Head of caudate nucleus (tissue), 42 donors: Measurements from ENCODE around the gene SLC35A4.
"Not testable (repeated sequence)": the region's sequence is repeated elsewhere in the genome, so short reads cannot be mapped to it uniquely, and the experiment has no call there.

Experiments used
- DNase-seq, 42 donors: peaks; one replicate each; pipeline versions ENCODE4 v3.0.0 to v3.0.0-alpha.2; 2020 to 2021; ENCODE audit warnings: mixed read lengths in 7 of 42
- intact Hi-C: fragments of 100-400 bp; cut with DNase I; formaldehyde crosslinking; loops from one replicate; pipeline ENCODE4 v1.15.0; 2022

SLC35A4 gene

DNA sequence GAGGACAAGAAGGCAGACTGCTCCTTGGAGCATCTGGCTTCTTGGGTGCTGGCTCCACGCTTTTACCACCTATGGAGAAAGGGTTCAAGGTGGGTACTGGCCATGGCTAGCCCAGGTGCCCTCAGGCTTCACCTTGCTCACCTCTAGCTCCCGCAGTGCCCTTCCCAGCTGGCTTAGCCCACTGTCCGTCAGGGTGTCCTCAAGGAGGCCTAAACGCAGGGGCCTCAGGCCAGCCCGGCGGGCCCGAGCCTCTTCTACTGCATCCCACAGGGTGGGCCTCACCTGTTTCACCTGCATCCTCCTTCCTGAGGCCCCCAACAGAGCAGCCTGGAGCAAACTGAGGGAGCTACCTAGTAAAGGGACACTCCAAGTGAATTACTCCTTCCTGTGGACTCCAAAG is 9.1 kb downstream of the SLC35A4 start:
- intact Hi-C loops, result no loop called here

DNA sequence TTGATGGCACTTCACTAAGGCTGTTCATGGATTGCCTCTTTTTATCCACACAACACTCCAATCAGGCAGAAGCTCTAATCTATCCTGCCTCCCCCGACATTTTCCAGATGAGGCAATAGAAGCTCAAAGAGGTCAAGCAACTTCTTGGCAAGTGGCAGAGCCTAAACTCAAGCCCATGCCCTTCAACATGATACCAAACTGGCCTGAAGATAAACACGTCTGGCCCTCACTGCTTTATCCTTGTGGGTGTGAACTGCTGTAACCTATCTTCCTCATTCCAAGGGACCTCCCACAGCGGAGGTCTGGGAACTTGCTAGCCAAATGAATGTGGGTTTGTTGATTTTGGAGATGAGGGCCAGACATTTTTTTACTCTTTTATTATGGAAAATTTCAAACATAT is 9.5 kb downstream of the SLC35A4 start:
- intact Hi-C loops, result no loop called here
- no peak for DNase-seq

More for the DNA sequence above, 9.1 kb downstream of the SLC35A4 start:
- DNase-seq, result no peak

- DNase-seq, result peak in 39 of 42 donors; percentile 11 to 73 (median 55)
- intact Hi-C loops, result no loop called here
These were observed 10.7 kb downstream of the SLC35A4 start for GRCh38 chr5:140575309-140575708.

- no peak for DNase-seq
- intact Hi-C loops, result no loop called here
These were observed 12.2 kb downstream of the SLC35A4 start for GRCh38 chr5:140576776-140577201.

- DNase-seq, result peak in 2 of 42 donors; percentile 3 to 4
- intact Hi-C loops, result not testable (repeated sequence)
These were observed 14.6 kb downstream of the SLC35A4 start for GRCh38 chr5:140579188-140579747.

DNA sequence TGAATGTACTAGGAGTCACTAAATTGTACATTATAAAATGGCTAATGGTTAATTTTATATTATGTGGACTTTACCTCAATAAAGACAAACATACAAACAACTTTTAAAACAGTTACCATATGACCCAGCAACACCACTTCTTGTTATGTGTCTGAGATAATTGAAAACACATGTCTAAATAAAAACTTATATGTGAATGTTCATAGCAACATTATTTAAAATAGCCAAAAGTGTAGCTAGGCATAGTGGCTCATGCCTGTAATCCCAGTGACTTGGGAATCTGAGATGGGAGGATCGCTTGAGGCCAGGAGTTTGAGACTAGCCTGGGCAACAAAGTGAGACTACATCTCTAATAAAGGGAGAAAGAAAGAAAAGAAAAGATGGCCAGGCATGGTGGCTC is 22.9 kb downstream of the SLC35A4 start:
- intact Hi-C loops, result no loop called here
- peak in 1 of 42 donors; percentile 5 for DNase-seq

DNA sequence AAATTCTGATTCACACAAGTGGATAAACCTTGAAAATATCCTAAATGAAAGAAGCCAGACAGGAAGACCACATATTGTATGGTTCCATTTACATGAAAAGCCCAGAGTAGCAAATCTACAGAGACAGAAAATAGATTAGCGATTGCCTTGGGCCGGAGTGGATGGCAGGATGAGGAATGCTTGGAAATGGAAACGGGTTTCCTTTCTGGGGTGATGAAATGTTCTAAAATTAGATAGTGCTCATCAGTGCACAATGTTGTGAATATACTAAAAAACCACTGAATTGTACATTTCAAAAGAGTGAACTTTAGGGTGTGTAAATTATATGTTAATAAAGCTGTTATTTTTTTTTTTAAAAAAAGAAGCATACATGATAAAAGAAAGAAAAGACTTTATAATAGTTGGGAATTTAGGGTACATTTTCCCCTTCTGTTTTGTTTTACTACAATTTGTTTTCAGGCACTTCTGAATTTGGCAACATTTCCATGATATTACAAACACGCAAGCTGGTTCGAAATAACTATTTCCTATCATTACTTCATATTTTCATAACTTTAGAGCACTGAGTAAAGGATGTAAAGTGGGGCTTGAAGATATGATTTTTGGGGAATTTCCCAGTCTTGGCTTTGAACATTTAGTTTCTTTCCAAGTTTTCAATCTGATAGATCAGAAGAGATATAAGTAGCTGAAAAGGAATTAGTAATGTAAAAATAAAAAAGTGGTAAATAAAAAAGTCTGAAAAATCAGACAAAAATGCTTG is 23.9 kb downstream of the SLC35A4 start:
- DNase-seq, result no peak
- intact Hi-C loops, result no loop called here

- intact Hi-C loops, result no loop called here
- no peak for DNase-seq
These were observed 26.2 kb downstream of the SLC35A4 start for GRCh38 chr5:140590861-140591260.

DNA sequence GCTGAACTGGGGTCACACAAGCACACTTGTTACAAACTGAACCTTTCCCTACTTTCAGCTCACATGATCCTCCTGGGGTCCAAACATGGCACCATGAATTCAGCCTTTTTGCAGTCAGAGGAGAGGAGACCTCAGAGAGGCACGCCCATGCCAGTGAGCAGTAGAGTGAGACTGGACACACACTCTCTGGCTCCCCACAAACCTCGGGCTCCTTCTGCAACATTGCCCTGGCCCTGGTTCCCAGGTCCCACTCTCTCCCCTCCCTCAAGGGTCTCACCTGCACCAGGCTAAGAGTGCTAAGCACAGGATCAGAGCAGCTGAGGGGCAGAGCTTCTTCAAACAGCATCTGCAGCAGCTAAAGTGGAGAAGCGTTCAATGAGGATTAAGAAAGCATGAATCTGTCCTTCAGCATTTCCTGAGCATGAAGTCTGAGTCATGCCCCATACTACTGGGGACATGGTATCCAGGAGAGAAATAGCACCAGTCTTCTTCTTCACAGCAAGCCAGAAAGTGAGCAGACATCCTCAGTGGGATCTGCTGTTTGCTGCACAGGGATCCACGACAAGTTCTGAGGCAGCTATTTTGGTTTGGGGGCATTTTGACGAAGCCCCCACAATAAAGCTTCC is 27.2 kb downstream of the SLC35A4 start:
- intact Hi-C loops, result no loop called here
- DNase-seq, result peak in 1 of 42 donors; percentile 7

GRCh38 chr5:140593070-140593469 is 28.4 kb downstream of the SLC35A4 start:
- intact Hi-C loops, DNase-seq: not testable (repeated sequence)

DNA sequence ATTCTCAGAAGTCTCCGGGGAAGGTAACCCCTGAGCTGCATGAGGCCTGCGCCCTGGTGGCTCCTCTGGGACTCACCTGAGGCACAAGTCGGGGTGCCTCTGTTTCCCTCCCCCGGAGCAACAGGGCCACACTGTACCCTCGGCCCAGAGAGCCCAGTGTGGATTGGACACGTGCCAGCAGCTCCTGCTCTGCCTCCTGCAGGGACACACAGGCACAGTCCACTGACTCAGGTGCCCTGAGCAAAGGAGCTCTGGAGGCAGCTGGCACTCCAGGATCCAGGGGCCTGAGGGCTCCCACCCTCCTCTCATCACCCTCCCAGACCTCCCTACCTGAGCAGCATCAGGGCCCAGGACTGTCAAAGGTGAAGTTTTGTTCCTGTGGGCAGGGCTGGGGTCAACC is 29.5 kb downstream of the SLC35A4 start:
- intact Hi-C loops, result no loop called here

DNA sequence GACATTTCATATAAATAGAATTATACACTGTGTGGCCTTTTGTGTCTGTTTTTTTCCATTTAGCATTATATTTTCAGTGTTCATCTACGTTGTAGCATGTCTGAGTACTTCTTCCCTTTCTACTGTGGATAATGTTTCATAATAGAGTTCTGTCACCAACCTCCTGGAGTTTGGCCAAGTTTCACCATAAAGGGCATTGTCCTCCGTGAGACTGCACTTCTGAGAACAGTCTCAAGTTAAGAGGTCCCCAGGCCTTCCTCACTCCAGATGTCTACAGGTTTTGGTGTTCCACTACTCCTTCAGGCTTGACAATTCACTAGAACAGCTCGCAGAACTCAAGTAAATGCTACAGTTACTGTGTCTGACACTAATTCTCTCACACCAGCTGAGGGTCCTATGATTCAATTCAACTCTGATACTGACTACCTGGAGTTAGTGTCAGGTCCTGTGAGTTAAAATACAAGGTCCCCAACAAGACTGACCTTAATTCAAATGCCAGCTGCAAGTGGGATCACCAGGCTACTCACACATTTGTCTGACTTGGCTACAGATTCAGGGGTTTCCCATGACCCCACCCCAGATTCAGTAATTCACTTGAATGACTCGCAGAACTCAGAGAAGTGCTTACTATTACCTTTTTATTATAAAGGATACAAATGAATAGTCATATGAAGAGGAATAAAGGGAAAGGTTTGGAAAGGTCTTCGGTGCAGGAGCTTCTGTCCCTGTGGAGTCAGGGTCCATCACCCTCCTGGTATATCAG is 31.1 kb downstream of the SLC35A4 start:
- peak in 23 of 42 donors; percentile 12 to 77 (median 38) for DNase-seq

More for the DNA sequence above, 29.5 kb downstream of the SLC35A4 start:
- DNase-seq, result no peak

DNA sequence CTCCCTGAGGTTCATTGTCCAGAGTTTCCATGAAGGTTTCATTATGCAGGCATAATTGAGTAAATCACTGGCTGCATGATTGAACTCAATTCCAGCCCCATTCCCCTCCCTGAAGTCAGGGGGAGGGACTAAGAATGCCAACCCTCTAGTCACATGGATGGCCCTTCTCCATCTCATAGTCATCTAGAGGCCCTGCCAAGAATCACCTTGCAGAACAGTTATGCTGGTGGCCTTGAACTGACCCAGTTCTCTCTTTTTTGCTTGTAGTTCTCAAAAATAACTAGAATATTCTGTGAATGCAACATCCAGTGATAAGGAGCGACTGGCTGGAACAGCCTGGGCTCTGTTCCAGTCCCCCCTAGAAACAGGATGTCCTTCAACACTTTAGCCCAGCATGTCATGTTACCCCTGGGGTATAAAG is 31.7 kb downstream of the SLC35A4 start:
- peak in 15 of 42 donors; percentile 15 to 63 (median 32) for DNase-seq
- intact Hi-C loops, result no loop called here

More for the DNA sequence above, 31.1 kb downstream of the SLC35A4 start:
- intact Hi-C loops, result no loop called here

DNA sequence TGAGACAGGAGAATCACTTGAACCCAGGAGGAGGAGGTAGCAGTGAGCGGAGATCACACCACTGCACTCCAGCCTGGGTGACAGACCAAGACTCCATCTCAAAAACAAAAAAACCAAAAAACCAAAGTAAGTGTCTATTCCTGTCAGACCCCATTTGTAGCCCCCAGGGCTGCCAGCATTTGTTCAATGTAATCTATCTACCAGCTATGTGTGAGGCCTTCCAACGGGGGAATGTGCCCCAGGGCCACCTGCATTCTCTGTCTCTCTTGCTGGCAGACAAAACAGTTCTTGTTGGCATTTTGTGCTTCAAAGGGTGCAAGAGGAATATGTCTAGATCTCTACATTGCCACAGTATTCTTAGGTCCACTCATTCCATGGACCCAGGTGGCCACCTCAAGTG is 34.2 kb downstream of the SLC35A4 start:
- intact Hi-C loops, result no loop called here
- no peak for DNase-seq

DNA sequence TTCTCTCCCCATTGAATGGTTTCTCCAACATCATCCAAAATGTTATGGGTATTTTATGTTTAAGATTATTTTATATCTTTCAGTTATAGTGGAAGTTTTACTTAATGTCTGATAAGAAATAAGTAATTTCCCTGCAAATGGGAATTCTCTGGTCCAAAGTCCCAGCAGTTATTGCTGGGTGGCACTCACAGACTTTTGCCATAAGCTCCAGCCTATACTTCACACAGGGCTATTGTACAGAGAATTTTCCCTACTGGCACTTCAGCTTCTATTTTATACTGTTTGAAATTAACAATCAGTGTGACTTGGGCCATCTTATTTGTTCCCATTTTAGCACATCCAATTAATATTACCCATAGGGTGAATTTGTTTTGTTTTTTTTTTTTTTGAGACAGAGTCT is 35.5 kb downstream of the SLC35A4 start:
- intact Hi-C loops, result no loop called here

GRCh38 chr5:140602147-140602546 is 37.5 kb downstream of the SLC35A4 start:
- DNase-seq, result no peak
- intact Hi-C loops, result no loop called here

More for the DNA sequence above, 35.5 kb downstream of the SLC35A4 start:
- no peak for DNase-seq

GRCh38 chr5:140603446-140603698 is 38.7 kb downstream of the SLC35A4 start:
- DNase-seq, intact Hi-C loops: not testable (repeated sequence)

DNA sequence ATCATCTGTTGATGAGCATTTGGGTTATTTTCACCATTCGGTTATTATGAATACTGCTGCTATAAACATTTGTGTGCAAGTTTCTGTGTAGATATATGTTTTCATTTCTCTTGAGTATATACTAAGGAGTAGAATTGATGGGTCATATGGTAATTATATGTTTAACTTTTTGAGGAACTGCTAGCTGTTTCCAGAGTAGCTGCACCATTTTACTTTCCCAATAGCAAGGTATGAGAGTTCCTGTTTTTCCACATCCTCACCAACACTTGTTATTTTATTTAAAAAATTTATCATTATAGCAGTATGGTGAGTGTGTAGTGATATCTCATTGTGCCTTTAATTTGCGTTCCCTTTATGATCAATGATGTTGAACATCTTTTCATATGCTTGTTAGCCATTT is 39.1 kb downstream of the SLC35A4 start:
- intact Hi-C loops, result no loop called here
- DNase-seq, result no peak

DNA sequence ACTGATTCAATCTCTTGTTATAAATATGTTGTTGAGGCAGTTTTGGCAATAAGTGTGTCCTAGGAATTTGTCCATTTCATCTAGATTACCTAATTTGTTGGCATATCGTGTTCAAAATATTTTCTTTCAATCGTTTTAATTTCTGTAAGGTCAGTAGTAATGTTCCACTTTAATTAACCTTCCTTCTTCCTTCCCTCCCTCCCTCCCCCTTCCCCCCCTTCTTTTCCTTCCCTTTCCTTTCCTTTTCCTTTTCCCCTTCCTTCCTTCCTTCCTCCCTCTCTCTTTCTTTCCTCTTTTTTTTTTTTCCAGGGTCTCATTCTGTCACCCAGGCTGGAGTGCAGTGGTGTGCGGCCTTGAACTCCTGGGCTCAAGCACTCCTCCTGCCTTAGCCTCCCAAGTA is 41.3 kb downstream of the SLC35A4 start:
- no peak for DNase-seq
- intact Hi-C loops, result no loop called here

- intact Hi-C loops, result no loop called here
- DNase-seq, result no peak
These were observed 42.4 kb downstream of the SLC35A4 start for GRCh38 chr5:140607031-140607430.
